SK-N-SH (cell line): ENCODE results near the gene RAB12. TPM values are rescaled to one million over a fixed set of nuclear protein-coding genes. Genes with fewer than 3 reads are reported as not detected.

ENCODE experiments used
- CTCF ChIA-PET: fragments of 300-600, 350-600 bp; formaldehyde crosslinking; extraction: SDS; loops from one replicate; lab custom pipeline; 2021; lab: Yijun Ruan, JAX
- POLR2A ChIA-PET: fragments of 350-600 bp; sonication (Branson Sonifier 250); formaldehyde crosslinking; extraction: SDS; loops from one replicate; lab custom pipeline; 2020; ENCODE audit warnings: antibody characterized with exemption, inconsistent platforms; lab: Yijun Ruan, JAX
- DNase-seq: peaks from one replicate; pipeline ENCODE4 v3.0.0; 2012
- H2AFZ ChIP-seq: fragments of 200-600 bp; sonication (generic); 2 replicates; pipeline ENCODE4 v1.8.1; 2016; ENCODE audit warnings: antibody characterized with exemption, mild to moderate bottlenecking, low read depth
- H3F3A ChIP-seq: fragments of 200-600 bp; sonication (generic); replicated peaks from 2 replicates; pipeline ENCODE3; 2016; ENCODE audit warnings: antibody characterized with exemption, mild to moderate bottlenecking; ENCODE audit not compliant: insufficient read depth
- H3K27ac ChIP-seq, 2 experiments: fragments of 200-500 bp in 1 of 2; fragments of 200-600 bp in 1 of 2; sonication (Bioruptor generic) in 1 of 2; sonication (generic), shearing (Covaris generic) in 1 of 2; 2 replicates each; pipeline versions ENCODE4 v1.5.1 to v1.6.1; 2014 to 2016; ENCODE audit warnings: low read depth in 2 of 2, inconsistent platforms in 1 of 2, low read length in 1 of 2, mild to moderate bottlenecking in 1 of 2, mixed read lengths in 1 of 2
- H3K27me3 ChIP-seq: fragments of 200-600 bp; sonication (generic), shearing (Covaris generic); 2 replicates; pipeline ENCODE4 v1.6.1; 2016; ENCODE audit warnings: mixed run types; ENCODE audit not compliant: insufficient read depth
- H3K36me3 ChIP-seq, 2 experiments: fragments of 200-500 bp in 1 of 2; fragments of 200-600 bp in 1 of 2; sonication (Bioruptor generic) in 1 of 2; sonication (generic) in 1 of 2; replicated peaks in 1 of 2; 2 replicates each; pipeline versions ENCODE3 to v1.5.1; 2014 to 2016; ENCODE audit warnings: low read length in 1 of 2, mild to moderate bottlenecking in 1 of 2; ENCODE audit not compliant: insufficient read depth in 2 of 2, control insufficient read depth in 1 of 2
- H3K4me1 ChIP-seq, 2 experiments: fragments of 200-500 bp in 1 of 2; fragments of 200-600 bp in 1 of 2; sonication (Bioruptor generic) in 1 of 2; sonication (generic), shearing (Covaris generic) in 1 of 2; 2 replicates each; pipeline versions ENCODE4 v1.5.1 to v1.6.1; 2014 to 2016; ENCODE audit warnings: low read depth in 1 of 2, low read length in 1 of 2, mixed run types in 1 of 2; ENCODE audit not compliant: insufficient read depth in 2 of 2, control insufficient read depth in 1 of 2
- H3K4me2 ChIP-seq: fragments of 200-600 bp; sonication (generic), shearing (Covaris generic); 2 replicates; pipeline ENCODE4 v1.6.1; 2017; ENCODE audit warnings: mixed run types
- H3K4me3 ChIP-seq, 2 experiments: fragments of 200-500 bp in 1 of 2; fragments of 200-600 bp in 1 of 2; sonication (Bioruptor generic) in 1 of 2; sonication (generic), shearing (Covaris generic) in 1 of 2; 2 replicates each; pipeline versions ENCODE4 v1.5.1 to v1.8.1; 2014 to 2016; ENCODE audit warnings: low read depth in 2 of 2, inconsistent platforms in 1 of 2, low read length in 1 of 2, mild to moderate bottlenecking in 1 of 2, mixed read lengths in 1 of 2, moderate library complexity in 1 of 2
- H3K79me2 ChIP-seq: fragments of 200-600 bp; sonication (generic); 2 replicates; pipeline ENCODE4 v1.8.1; 2017; ENCODE audit warnings: mild to moderate bottlenecking; ENCODE audit not compliant: insufficient read depth
- H3K9ac ChIP-seq: fragments of 200-600 bp; sonication (generic); 2 replicates; pipeline ENCODE4 v1.6.1; 2017; ENCODE audit warnings: mixed run types
- H3K9me2 ChIP-seq: fragments of 200-600 bp; sonication (generic); 2 replicates; pipeline ENCODE4 v1.6.1; 2017; ENCODE audit warnings: mixed run types
- H3K9me3 ChIP-seq: fragments of 200-600 bp; sonication (generic); 2 replicates; pipeline ENCODE4 v1.6.1; 2017; ENCODE audit warnings: mixed run types, mild to moderate bottlenecking, moderate library complexity
- H4K20me1 ChIP-seq: fragments of 200-600 bp; sonication (generic); 2 replicates; pipeline ENCODE4 v1.6.1; 2017; ENCODE audit warnings: mild to moderate bottlenecking, mixed run types; ENCODE audit not compliant: insufficient read depth
- CHD2 ChIP-seq: fragments of 150-350 bp; IDR thresholded peaks from 2 replicates; pipeline ENCODE4 v1.6.1; 2018; ENCODE audit warnings: low read length; ENCODE audit not compliant: partially characterized antibody
- ELF1 ChIP-seq: IDR thresholded peaks from 2 replicates; pipeline ENCODE4 v1.4.0; 2012
- EP300 ChIP-seq, 2 experiments: IDR thresholded peaks; 2 replicates each; pipeline versions ENCODE4 v1.4.0 to v1.6.1; 2012; ENCODE audit warnings: borderline replicate concordance in 1 of 2, low read depth in 1 of 2, low read length in 1 of 2
- FOXJ3 ChIP-seq: sonication (generic); formaldehyde crosslinking; IDR thresholded peaks from 2 replicates; pipeline ENCODE4 v1.5.1; 2020; ENCODE audit warnings: mild to moderate bottlenecking, missing genetic modification reagents
- FOXM1 ChIP-seq: IDR thresholded peaks from 2 replicates; pipeline ENCODE4 v1.4.0; 2012; ENCODE audit warnings: low read depth, mild to moderate bottlenecking
- GABPA ChIP-seq: IDR thresholded peaks from 2 replicates; pipeline ENCODE4 v1.4.0; 2012; ENCODE audit warnings: low read depth, mild to moderate bottlenecking
- JUND ChIP-seq: IDR thresholded peaks from 2 replicates; pipeline ENCODE4 v1.4.0; 2012
- MXI1 ChIP-seq: IDR thresholded peaks from 2 replicates; pipeline ENCODE4 v1.6.1; 2012; ENCODE audit warnings: mild to moderate bottlenecking, low read depth, low read length, improper control_type of control experiment
- NFIC ChIP-seq: IDR thresholded peaks from 2 replicates; pipeline ENCODE4 v1.4.0; 2012; ENCODE audit warnings: borderline replicate concordance
- NRF1 ChIP-seq: IDR thresholded peaks from 2 replicates; pipeline ENCODE4 v1.6.1; 2012; ENCODE audit warnings: low read depth, mild to moderate bottlenecking, low read length
- POLR2AphosphoS5 ChIP-seq: IDR thresholded peaks from 2 replicates; pipeline ENCODE4 v1.6.1; 2012; ENCODE audit warnings: low read depth, low read length
- RCOR1 ChIP-seq: fragments of 150-350 bp; IDR thresholded peaks from 2 replicates; pipeline ENCODE4 v1.6.1; 2017; ENCODE audit warnings: antibody characterized with exemption, low read length
- RFX5 ChIP-seq: IDR thresholded peaks from 2 replicates; pipeline ENCODE4 v1.6.1; 2012; ENCODE audit warnings: mild to moderate bottlenecking, improper control_type of control experiment, low read length
- RXRA ChIP-seq: IDR thresholded peaks from 2 replicates; pipeline ENCODE4 v1.4.0; 2012; ENCODE audit warnings: low read depth, mild to moderate bottlenecking, borderline replicate concordance
- SIN3A ChIP-seq: IDR thresholded peaks from 2 replicates; pipeline ENCODE4 v1.6.1; 2012; ENCODE audit warnings: low read depth, mild to moderate bottlenecking, low read length, moderate library complexity, borderline replicate concordance
- SMC3 ChIP-seq: IDR thresholded peaks from 2 replicates; pipeline ENCODE4 v1.6.1; 2012; ENCODE audit warnings: low read depth, low read length, improper control_type of control experiment
- TAF1 ChIP-seq: IDR thresholded peaks from 2 replicates; pipeline ENCODE4 v1.6.1; 2012; ENCODE audit warnings: low read depth, mild to moderate bottlenecking, low read length, moderate library complexity, borderline replicate concordance
- TCF12 ChIP-seq: IDR thresholded peaks from 2 replicates; pipeline ENCODE4 v1.4.0; 2012
- TEAD4 ChIP-seq: IDR thresholded peaks from 2 replicates; pipeline ENCODE4 v1.4.0; 2012; ENCODE audit warnings: mild to moderate bottlenecking, borderline replicate concordance; ENCODE audit not compliant: insufficient read depth
- WGBS: methylation state at CpG from one replicate; pipeline ENCODE4 v1.1.6; 2017; ENCODE audit warnings: low lambda C conversion rate; 5-methylcytosine and 5-hydroxymethylcytosine counted together
- polyA plus RNA-seq, 3 experiments: library from polyadenylated mRNA; depleted of rRNA; stranded (reverse); fragments of >200 nt; gene quantifications; 2 replicates each; pipeline ENCODE4 v1.2.3, GENCODE V29; 2012
- TF ChIP-seq, protein P1 (sequence below): IDR thresholded peaks from 2 replicates; pipeline ENCODE4 v1.4.0; 2012; ENCODE audit warnings: low read depth, borderline replicate concordance
- TF ChIP-seq, protein P2 (sequence below): IDR thresholded peaks from 2 replicates; pipeline ENCODE4 v1.4.0; 2012; ENCODE audit warnings: low read depth, borderline replicate concordance
- TF ChIP-seq, protein P3 (sequence below): fragments of 150-350 bp; IDR thresholded peaks from 2 replicates; pipeline ENCODE4 v1.6.1; 2017; ENCODE audit warnings: antibody characterized with exemption, low read length, low read depth, borderline replicate concordance
- TF ChIP-seq, protein P4 (sequence below): IDR thresholded peaks from 2 replicates; pipeline ENCODE4 v1.4.0; 2012; ENCODE audit warnings: low read depth

Gene RAB12
- polyA plus RNA-seq, 1 of the 3 experiments (the other 2 are of a cell fraction), result 11.0 TPM

DNA sequence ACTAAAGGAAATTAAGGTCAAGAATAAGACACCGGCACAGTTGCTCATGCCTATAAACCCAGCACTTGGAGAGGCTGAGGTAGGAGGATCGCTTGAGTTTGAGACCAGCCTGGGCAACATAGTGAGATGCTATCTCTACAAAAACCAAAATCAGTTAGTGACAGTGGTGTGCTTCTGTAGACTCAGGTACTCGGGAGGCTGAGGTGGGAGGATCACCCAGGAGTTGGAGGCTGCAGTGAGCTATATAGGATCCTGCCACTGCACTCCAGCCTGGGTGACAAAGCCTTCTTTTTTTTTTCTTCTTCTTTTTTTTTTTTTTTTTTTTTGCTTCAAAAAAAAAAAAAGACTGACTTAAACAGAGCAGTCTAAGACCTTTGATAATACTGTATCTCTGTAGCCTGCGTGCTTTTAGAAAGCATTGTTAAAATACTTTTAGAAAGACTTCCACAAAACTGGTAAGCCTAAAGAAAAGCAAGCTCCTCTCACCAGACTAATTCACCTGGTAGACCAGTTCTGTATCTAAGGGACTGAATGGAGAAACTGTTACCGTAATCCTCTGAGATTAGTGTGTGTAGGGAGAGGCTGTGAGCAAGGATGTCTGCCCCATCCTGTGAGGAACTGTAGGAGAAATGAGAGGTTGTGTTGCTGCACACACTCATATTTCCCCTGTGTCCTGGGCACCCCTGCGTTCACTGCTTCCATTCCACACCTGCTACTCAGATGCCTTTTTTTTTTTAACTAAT, 10.8 kb downstream of the RAB12 start:
- Histone ChIP-seq H4K20me1 (peaks cover 60% of the 10 kb centered on the region), H3K79me2 (peaks cover 98% of the 10 kb centered on the region), H2AFZ (no peak overlapping the region), H3K27ac (no peak overlapping the region), H3K4me2 (no peak overlapping the region), H3K9me2 (no peaks in the 10 kb centered on the region), H3K27me3 (no peaks in the 10 kb centered on the region), H3K4me3 (no peak overlapping the region), H3F3A (peaks cover 13% of the 10 kb centered on the region), H3K36me3 (peaks cover under 1 to 10% of the 10 kb centered on the region in 2 experiments), H3K4me1 (peaks cover 12 to 28% of the 10 kb centered on the region in 2 experiments), H3K9me3 (0 out of 2 replicates have a peak, but pooled peaks cover 5% of the 10 kb centered on the region), H3K9ac (no peak overlapping the region)
- CTCF ChIA-PET, result interaction anchor here (0.6 to 1.0 kb wide), 2 partner anchors 11 to 77 kb away, joined by 3 read pairs; partner anchors contain the start of gene RAB12
- DNase-seq, result no peak
- POLR2A ChIA-PET, result no interaction called here
- 97% methylated on average over 6 of the region's 6 CpGs for WGBS
- TF ChIP-seq RFX5, result no peak
- TF ChIP-seq, protein P1, sequence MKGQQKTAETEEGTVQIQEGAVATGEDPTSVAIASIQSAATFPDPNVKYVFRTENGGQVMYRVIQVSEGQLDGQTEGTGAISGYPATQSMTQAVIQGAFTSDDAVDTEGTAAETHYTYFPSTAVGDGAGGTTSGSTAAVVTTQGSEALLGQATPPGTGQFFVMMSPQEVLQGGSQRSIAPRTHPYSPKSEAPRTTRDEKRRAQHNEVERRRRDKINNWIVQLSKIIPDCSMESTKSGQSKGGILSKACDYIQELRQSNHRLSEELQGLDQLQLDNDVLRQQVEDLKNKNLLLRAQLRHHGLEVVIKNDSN, result no peak
- no peak for TF ChIP-seq RXRA
- TF ChIP-seq TCF12, result no peak
- TF ChIP-seq FOXM1, result no peak
- TF ChIP-seq GABPA, result no peak

DNA sequence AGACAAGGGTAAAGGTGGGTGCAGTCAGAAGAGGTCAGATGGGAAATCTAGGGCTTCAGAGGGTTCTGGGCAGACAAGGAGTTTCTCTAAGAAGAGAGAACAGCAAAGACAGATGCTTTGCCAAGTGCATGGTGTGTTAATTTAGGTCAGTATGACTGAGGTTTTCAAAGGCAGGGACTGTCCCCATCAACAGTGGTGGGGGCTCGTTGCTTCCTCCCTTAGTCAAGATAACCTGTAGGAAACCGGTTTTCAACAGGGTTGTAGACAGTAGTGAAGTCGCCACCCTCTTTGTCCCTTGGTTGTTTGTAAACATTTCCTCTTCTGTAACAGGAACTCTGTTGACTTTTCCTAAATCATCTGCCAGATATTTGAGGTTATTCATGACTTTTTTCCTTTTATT, 11.6 kb downstream of the RAB12 start:
- no peaks in the 10 kb centered on the region for H3K27me3 ChIP-seq
- H3K9me3 ChIP-seq, result 0 out of 2 replicates have a peak, but pooled peaks cover 5% of the 10 kb centered on the region
- H3K79me2 ChIP-seq, result peaks cover 100% of the 10 kb centered on the region
- DNase-seq, result no peak
- TF ChIP-seq NRF1, result no peak
- TF ChIP-seq, protein P2, sequence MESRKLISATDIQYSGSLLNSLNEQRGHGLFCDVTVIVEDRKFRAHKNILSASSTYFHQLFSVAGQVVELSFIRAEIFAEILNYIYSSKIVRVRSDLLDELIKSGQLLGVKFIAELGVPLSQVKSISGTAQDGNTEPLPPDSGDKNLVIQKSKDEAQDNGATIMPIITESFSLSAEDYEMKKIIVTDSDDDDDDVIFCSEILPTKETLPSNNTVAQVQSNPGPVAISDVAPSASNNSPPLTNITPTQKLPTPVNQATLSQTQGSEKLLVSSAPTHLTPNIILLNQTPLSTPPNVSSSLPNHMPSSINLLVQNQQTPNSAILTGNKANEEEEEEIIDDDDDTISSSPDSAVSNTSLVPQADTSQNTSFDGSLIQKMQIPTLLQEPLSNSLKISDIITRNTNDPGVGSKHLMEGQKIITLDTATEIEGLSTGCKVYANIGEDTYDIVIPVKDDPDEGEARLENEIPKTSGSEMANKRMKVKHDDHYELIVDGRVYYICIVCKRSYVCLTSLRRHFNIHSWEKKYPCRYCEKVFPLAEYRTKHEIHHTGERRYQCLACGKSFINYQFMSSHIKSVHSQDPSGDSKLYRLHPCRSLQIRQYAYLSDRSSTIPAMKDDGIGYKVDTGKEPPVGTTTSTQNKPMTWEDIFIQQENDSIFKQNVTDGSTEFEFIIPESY, result no peak
- TF ChIP-seq MXI1, result no peak
- TF ChIP-seq TAF1, result no peak
- TF ChIP-seq POLR2AphosphoS5, result no peak
- no peak for TF ChIP-seq RCOR1
- TF ChIP-seq RXRA, result no peak
- TF ChIP-seq, protein P3, sequence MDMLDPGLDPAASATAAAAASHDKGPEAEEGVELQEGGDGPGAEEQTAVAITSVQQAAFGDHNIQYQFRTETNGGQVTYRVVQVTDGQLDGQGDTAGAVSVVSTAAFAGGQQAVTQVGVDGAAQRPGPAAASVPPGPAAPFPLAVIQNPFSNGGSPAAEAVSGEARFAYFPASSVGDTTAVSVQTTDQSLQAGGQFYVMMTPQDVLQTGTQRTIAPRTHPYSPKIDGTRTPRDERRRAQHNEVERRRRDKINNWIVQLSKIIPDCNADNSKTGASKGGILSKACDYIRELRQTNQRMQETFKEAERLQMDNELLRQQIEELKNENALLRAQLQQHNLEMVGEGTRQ, result no peak
- TF ChIP-seq TCF12, result no peak
- TF ChIP-seq JUND, result no peak
- no peak for TF ChIP-seq EP300 (IDR thresholded peaks at IDR 0.05; ENCODE audit: borderline replicate concordance in 1 of 2, low read depth in 1 of 2, low read length in 1 of 2)
- no peak for TF ChIP-seq NFIC
- TF ChIP-seq FOXJ3, result no peak
- TF ChIP-seq SIN3A, result no peak
- TF ChIP-seq SMC3, result no peak
- no peak for TF ChIP-seq TEAD4
- TF ChIP-seq, protein P4, sequence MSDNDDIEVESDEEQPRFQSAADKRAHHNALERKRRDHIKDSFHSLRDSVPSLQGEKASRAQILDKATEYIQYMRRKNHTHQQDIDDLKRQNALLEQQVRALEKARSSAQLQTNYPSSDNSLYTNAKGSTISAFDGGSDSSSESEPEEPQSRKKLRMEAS, result no peak
- no peak for TF ChIP-seq GABPA
- no peak for TF ChIP-seq CHD2
- no peak for TF ChIP-seq ELF1
- peaks cover 51% of the 10 kb centered on the region for H4K20me1 ChIP-seq
- no peak overlapping the region for H3K4me2 ChIP-seq
- CTCF ChIA-PET, result no interaction called here
- peaks cover 5% of the 10 kb centered on the region for H3F3A ChIP-seq
- H3K9me2 ChIP-seq, result no peaks in the 10 kb centered on the region
- peaks cover 6 to 27% of the 10 kb centered on the region in 2 experiments; a peak in 3 of 4 replicates for H3K4me1 ChIP-seq
- no peak overlapping the region for H3K4me3 ChIP-seq
- H2AFZ ChIP-seq, result no peak overlapping the region
- 94% methylated on average over 3 of the region's 3 CpGs for WGBS
- no peak overlapping the region for H3K9ac ChIP-seq
- POLR2A ChIA-PET, result no interaction called here
- no peak overlapping the region for H3K27ac ChIP-seq
- peaks cover 7 to 14% of the 10 kb centered on the region in 2 experiments for H3K36me3 ChIP-seq
